K562 treated with DMSO at 1 percent for 12 hours (cell line): ENCODE data around the gene MCM3. TPM values are rescaled to one million over a fixed set of nuclear protein-coding genes. Genes with fewer than 3 reads are reported as not detected.

Experiments used
- total RNA-seq: library from RNA; unstranded; fragments of 300-600 nt; gene quantifications from 2 replicates; pipeline ENCODE4 v1.2.3, GENCODE V29; 2022; ENCODE audit not compliant: insufficient read depth

MCM3 gene
- total RNA-seq, result 131 and 196 TPM in 2 replicates

DNA sequence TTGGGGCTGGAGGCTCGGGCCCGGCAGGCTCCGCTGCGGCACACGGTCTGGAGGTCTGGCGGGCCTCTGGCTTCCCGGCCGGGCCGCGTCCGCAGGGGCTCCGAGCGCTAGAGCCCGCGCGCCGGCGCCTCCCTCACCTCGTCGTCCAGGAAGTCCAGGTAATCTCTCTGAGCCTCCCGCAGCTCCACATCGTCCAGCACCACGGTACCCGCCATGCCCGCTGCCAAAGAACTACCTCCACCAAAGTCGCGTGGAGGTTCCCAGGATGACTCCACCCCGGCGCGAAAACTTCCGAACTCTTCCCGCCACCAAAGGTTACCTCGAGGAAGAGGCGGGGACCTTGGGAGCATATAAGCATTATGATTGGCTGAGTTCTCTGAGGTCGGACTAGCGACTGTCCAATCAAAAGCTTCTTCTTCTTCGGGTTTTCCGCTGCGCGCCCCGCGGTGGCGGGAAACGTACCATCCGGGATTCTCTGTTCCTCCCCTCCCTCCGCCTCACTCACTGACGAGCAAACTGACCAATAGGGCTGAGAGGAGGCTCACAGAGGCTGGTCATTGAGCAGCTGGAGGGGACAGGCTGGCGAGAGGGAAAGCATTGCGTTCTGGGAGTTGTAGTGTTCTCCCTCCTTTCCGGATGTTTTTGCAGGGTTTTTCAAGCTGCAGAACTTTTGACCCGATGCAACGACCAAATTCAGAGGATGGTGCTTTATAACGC lies at the start of gene MCM3:
Gene MCM3 (minus strand): TSS at position 283 of the 717 bp plus-strand sequence. CDS start 68 bp downstream, at position 215.

DNA sequence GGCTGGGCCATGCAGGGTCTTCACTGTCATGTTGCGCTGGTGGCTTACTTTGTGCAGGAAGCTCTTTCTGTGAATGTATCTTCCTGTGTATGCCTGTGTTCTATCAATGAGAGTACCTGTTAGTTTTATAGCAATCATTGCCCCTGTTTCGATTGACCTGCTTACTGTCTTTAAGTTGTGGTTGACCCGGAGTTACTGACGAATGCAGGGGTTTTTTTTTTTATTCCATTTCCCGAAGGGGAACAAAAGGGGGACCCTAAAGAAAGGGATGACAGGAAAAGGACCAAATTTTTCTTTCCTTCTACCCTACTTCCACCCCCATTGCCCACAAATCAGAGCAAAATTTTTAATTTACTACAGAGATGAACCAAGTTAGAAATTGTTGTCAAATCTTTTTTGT lies 40.1 kb downstream of the MCM3 start, which contains the start of gene IL17F:
Gene IL17F (minus strand): TSS at position 101 of the 400 bp plus-strand sequence. CDS start 71 bp downstream, at position 30.

Other genes starting within 250 kb of the MCM3 start
- 0.06 TPM in 1 of 2 replicates, not detected in the other for gene PKHD1, start 197.1 kb downstream of the MCM3 start, total RNA-seq
- gene IL17A, start 98.4 kb downstream of the MCM3 start, total RNA-seq, result not detected in 2 replicates
- not detected in 2 replicates for gene IL17F, start 40.2 kb downstream of the MCM3 start, total RNA-seq
- gene PAQR8, start 77.4 kb upstream of the MCM3 start, total RNA-seq, result 5.3 and 12.1 TPM in 2 replicates
- 5.8 and 14.3 TPM in 2 replicates for gene EFHC1, start 135.6 kb upstream of the MCM3 start, total RNA-seq